Type B pancreatic cell (in vitro differentiated cells): ENCODE data around the gene GPS1. TPM values are rescaled to one million over a fixed set of nuclear protein-coding genes. Genes with fewer than 3 reads are reported as not detected.

Source experiments
- DNase-seq: peaks from one replicate; pipeline ENCODE4 v3.0.0; 2021; ENCODE audit warnings: mixed read lengths; ENCODE audit not compliant: unreplicated experiment; ENCODE audit errors: extremely low spot score
- H3K27ac Mint-ChIP-seq: 2 replicates; pipeline ENCODE4 v1.8.0; 2021; ENCODE audit warnings: mild to moderate bottlenecking, mixed read lengths
- H3K27me3 Mint-ChIP-seq: 2 replicates; pipeline ENCODE4 v1.8.0; 2021; ENCODE audit warnings: mixed read lengths
- H3K36me3 Mint-ChIP-seq: 2 replicates; pipeline ENCODE4 v1.8.0; 2021; ENCODE audit warnings: mixed read lengths
- H3K4me1 Mint-ChIP-seq: one replicate; pipeline ENCODE4 v1.8.0; 2021; ENCODE audit warnings: mixed read lengths; ENCODE audit not compliant: unreplicated experiment
- H3K4me3 Mint-ChIP-seq: 2 replicates; pipeline ENCODE4 v1.8.0; 2021; ENCODE audit warnings: mild to moderate bottlenecking, mixed read lengths
- H3K9me3 Mint-ChIP-seq: 2 replicates; pipeline ENCODE4 v1.8.0; 2021; ENCODE audit warnings: mixed read lengths
- CTCF ChIP-seq: fragments of 200-600 bp; sonication (generic); conservative IDR thresholded peaks from 2 replicates; pipeline ENCODE4 v1.5.0; 2021; ENCODE audit warnings: antibody characterized with exemption, mild to moderate bottlenecking
- total RNA-seq: library from RNA; stranded (reverse); gene quantifications from 2 replicates; pipeline ENCODE4 v1.2.1, GENCODE V29; 2021; ENCODE audit warnings: low replicate concordance

Gene GPS1
- total RNA-seq, 1 donor from 2014 or later, result 111 TPM

- Mint-ChIP-seq H3K9me3 (no peaks in the 10 kb centered on the region), H3K4me3 (no peak overlapping the region), H3K27ac (peak overlapping the region; percentile 61), H3K4me1 (no peaks in the 10 kb centered on the region), H3K36me3 (no peaks in the 10 kb centered on the region), H3K27me3 (peaks cover 15% of the 10 kb centered on the region)
- no peak for TF ChIP-seq CTCF
- DNase-seq, result no peak
These were observed 21.7 kb downstream of the GPS1 start for GRCh38 chr17:82073446-82073845.

- DNase-seq, result no peak
- Mint-ChIP-seq H3K27ac (peak overlapping the region; percentile 43), H3K4me1 (no peaks in the 10 kb centered on the region), H3K36me3 (no peaks in the 10 kb centered on the region), H3K4me3 (no peak overlapping the region), H3K27me3 (peaks cover 15% of the 10 kb centered on the region), H3K9me3 (no peaks in the 10 kb centered on the region)
- no peak for TF ChIP-seq CTCF
These were observed 24.5 kb downstream of the GPS1 start for GRCh38 chr17:82076018-82076784.

DNA sequence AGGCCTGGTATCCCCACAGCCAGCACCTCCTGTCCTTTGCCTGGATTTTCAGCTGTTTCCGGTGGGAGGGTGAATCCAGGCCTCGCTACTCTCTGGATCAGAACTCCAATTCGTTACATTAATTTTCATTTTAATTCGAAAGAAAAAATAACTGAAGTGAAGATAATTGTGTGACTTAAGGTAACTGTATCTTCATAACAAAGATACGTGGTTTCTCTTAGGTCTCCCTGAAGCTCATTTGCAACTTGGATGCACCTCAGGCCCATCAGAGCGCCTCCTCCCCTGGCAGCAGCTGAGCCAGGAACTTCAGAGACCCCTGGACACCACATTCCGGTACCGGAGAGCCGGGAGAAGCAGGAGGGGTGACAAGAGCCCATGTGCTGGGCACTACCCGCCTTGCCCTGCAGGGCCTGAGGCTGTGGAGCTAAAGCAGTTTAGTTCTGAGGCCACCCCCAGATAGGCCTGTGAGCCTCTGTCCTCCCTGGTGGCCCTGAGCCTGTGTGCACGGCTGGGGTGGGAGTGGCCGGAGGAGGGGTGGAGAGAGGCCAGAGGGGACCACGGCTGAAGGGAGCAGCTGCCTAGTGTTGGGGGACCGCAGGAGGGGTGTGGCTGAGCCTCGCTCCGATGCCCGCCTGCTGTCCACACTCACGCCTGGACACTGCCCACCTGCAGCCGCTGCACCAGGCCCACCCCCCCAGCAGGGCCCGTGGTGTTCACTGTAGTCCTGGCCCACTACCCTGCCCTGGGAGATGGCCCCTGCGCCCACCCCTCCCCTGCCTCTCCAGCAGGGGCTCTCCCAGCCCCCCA, 25.3 kb downstream of the GPS1 start:
- Mint-ChIP-seq H3K27me3 (peaks cover 15% of the 10 kb centered on the region), H3K4me1 (no peaks in the 10 kb centered on the region), H3K27ac (peak overlapping the region; percentile 43), H3K36me3 (no peaks in the 10 kb centered on the region), H3K9me3 (no peaks in the 10 kb centered on the region), H3K4me3 (no peak overlapping the region)
- no peak for TF ChIP-seq CTCF
- DNase-seq, result no peak

GRCh38 chr17:82077617-82078358, 26.1 kb downstream of the GPS1 start:
- Mint-ChIP-seq H3K27ac (no peak overlapping the region), H3K4me3 (no peak overlapping the region), H3K27me3 (peaks cover 11% of the 10 kb centered on the region), H3K4me1 (no peaks in the 10 kb centered on the region), H3K36me3 (no peaks in the 10 kb centered on the region), H3K9me3 (no peaks in the 10 kb centered on the region)
- DNase-seq, result no peak
- no peak for TF ChIP-seq CTCF

DNA sequence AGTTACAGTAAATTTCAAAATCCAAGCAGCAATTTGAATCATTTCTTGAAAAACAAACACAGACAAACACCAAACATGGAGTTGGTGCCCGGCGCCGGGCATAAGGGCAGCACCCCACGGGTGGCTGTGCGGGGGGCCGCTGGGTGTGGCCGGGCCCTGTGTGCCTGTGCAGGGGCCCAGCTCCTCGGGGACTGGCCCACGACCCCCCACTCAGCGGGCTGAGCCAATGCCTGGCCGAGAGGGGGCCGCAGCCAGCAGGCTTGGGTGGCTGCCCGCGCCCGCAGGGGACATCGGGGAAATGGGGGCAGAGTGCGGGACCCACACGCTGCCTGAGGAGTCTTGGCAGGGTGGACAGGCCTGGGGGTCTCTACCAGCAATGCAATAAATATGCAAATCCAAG, 26.7 kb downstream of the GPS1 start:
- H3K4me1 Mint-ChIP-seq, result no peaks in the 10 kb centered on the region
- H3K36me3 Mint-ChIP-seq, result no peaks in the 10 kb centered on the region
- no peak overlapping the region for H3K4me3 Mint-ChIP-seq
- peaks cover 9% of the 10 kb centered on the region for H3K27me3 Mint-ChIP-seq
- H3K27ac Mint-ChIP-seq, result no peak overlapping the region
- DNase-seq, result no peak
- no peaks in the 10 kb centered on the region for H3K9me3 Mint-ChIP-seq
- TF ChIP-seq CTCF, result no peak
